Kidney epithelial cell (primary cell): ENCODE measurements around the gene CFAP299. TPM values are rescaled to one million over a fixed set of nuclear protein-coding genes. Genes with fewer than 3 reads are reported as not detected.

Experiments used
- DNase-seq: peaks from one replicate; pipeline ENCODE4 v3.0.0-alpha.2; 2010; ENCODE audit warnings: low read depth
- H3K27me3 ChIP-seq: 2 replicates; pipeline ENCODE4 v1.6.0; 2011; ENCODE audit warnings: low read length; ENCODE audit not compliant: control insufficient read depth, insufficient read depth
- H3K36me3 ChIP-seq: 2 replicates; pipeline ENCODE4 v1.5.1; 2011; ENCODE audit warnings: low read length; ENCODE audit not compliant: control insufficient read depth, insufficient read depth
- H3K4me3 ChIP-seq: 2 replicates; pipeline ENCODE4 v1.5.1; 2011; ENCODE audit warnings: low read depth, mild to moderate bottlenecking, control low read depth, low read length
- total RNA-seq: library from RNA; depleted of rRNA; stranded (reverse); fragments of >200 nt; gene quantifications from 2 replicates; pipeline ENCODE4 v1.2.3, GENCODE V29; 2015
- TF ChIP-seq, protein P1 (sequence below): IDR thresholded peaks from 2 replicates; pipeline ENCODE4 v1.5.1; 2011; ENCODE audit warnings: mild to moderate bottlenecking, moderate library complexity, low read length, control low read depth, inconsistent platforms; ENCODE audit not compliant: insufficient read depth, poor library complexity, severe bottlenecking

CFAP299 gene
- total RNA-seq, 1 donor from 2014 or later: not detected

DNA sequence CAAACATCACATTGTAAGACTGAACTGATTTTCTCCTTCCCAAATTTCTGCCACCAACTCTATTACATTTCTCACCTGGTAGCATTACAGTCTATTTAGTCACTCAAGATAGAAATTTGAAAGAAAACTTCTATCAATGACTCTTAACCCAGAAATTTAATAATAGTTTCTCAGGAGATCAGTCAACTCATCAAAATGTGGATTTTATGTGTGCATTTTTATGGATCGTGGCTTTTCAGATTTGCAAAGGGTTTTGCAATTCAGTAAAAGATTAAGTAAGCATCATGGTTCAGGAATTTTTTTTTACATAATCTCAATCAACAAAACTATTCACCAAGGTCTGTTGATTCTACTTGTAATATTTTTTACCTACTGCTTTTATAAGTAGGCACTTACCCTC lies 111.1 kb downstream of the CFAP299 start:
- Histone ChIP-seq H3K36me3 (no peaks in the 10 kb centered on the region), H3K27me3 (no peaks in the 10 kb centered on the region), H3K4me3 (no peak overlapping the region)
- DNase-seq: no peak
- TF ChIP-seq, protein P1, sequence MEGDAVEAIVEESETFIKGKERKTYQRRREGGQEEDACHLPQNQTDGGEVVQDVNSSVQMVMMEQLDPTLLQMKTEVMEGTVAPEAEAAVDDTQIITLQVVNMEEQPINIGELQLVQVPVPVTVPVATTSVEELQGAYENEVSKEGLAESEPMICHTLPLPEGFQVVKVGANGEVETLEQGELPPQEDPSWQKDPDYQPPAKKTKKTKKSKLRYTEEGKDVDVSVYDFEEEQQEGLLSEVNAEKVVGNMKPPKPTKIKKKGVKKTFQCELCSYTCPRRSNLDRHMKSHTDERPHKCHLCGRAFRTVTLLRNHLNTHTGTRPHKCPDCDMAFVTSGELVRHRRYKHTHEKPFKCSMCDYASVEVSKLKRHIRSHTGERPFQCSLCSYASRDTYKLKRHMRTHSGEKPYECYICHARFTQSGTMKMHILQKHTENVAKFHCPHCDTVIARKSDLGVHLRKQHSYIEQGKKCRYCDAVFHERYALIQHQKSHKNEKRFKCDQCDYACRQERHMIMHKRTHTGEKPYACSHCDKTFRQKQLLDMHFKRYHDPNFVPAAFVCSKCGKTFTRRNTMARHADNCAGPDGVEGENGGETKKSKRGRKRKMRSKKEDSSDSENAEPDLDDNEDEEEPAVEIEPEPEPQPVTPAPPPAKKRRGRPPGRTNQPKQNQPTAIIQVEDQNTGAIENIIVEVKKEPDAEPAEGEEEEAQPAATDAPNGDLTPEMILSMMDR: no peak

GRCh38 chr4:80447493-80447892 lies 112.0 kb downstream of the CFAP299 start:
- TF ChIP-seq, protein P1: no peak
- H3K36me3 ChIP-seq: no peaks in the 10 kb centered on the region
- no peak for DNase-seq
- H3K4me3 ChIP-seq: no peak overlapping the region
- no peaks in the 10 kb centered on the region for H3K27me3 ChIP-seq

DNA sequence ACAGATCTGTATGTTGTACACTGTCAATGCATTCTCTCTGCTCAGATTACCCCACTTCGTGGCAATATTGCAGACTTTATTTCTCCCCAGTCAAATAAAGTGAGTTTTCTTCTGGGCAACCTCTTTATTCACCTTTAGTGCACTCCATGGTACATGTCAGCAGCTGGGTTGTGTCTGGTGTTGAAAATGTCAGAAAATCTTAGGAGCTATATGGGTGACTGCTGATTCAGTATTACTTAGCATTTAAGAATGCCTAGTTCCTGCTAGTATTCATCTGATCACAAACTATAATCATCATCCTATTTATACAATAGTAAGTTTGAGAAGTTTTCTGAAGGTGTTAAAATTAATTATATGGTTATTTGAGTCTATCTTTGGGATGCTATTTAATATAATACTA lies 112.5 kb downstream of the CFAP299 start:
- H3K27me3 ChIP-seq: no peaks in the 10 kb centered on the region
- no peak for DNase-seq
- TF ChIP-seq, protein P1: no peak
- no peak overlapping the region for H3K4me3 ChIP-seq
- no peaks in the 10 kb centered on the region for H3K36me3 ChIP-seq

DNA sequence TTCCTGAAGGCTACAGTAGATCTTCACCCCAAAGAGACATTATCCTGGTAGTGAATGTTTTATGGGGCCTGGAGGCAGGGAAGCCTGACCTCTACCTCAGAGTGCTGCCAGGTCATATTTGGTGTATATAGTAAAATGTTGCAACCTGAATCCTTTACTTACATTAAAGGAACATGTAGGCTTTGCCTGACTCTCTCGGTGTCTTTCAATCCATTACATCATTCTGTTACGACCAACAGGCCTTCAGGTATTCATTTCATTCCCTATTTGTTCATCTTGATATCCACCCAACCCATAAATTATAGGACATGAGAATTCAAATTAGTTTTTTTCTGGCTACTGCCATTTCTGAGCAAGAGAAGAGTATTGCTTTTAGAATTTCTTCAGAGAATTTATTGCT lies 116.5 kb downstream of the CFAP299 start:
- Histone ChIP-seq H3K27me3 (no peaks in the 10 kb centered on the region), H3K36me3 (no peaks in the 10 kb centered on the region), H3K4me3 (no peak overlapping the region)
- DNase-seq: no peak
- TF ChIP-seq, protein P1: no peak

- Histone ChIP-seq H3K36me3 (no peaks in the 10 kb centered on the region), H3K4me3 (no peak overlapping the region), H3K27me3 (no peaks in the 10 kb centered on the region)
- DNase-seq: no peak
- TF ChIP-seq, protein P1: no peak
These were observed 117.2 kb downstream of the CFAP299 start for GRCh38 chr4:80452768-80453167.

DNA sequence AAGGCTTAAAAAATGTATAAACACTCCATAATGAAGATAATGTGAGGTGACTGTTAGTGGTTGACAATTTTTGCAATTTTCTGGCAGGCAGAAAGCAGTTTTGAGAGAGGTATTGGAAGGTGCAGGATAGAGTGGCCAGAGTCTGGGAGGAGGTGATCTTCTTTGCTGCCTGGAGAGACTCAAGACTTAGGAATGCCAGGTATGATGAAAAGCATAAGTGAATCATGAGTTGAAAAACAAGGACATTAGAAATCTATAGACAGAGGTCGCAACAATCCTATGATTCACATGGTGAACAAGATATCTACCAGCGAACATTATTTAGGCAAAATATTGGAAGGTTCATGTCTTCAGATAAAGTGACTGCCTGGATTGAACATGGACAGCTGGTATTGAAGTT lies 118.5 kb downstream of the CFAP299 start:
- Histone ChIP-seq H3K4me3 (no peak overlapping the region), H3K36me3 (no peaks in the 10 kb centered on the region), H3K27me3 (no peaks in the 10 kb centered on the region)
- DNase-seq: peak; percentile 38
- TF ChIP-seq, protein P1: no peak
